Measurements from ENCODE around the gene CD99L2.

- no peak for TF ChIP-seq CTCF (IDR thresholded peaks at IDR 0.05)
- no peak for TF ChIP-seq POLR2A (IDR thresholded peaks at IDR 0.05)
These were observed 129.1 kb downstream of the CD99L2 start for GRCh38 chrX:150769408-150769807.

Data from uterus (tissue), 2 donors.